Activated effector memory CD4-positive, alpha-beta T cell treated with anti-CD3 and anti-CD28 coated beads, Interleukin-2, amount 50 U/mL, for 16 hours (primary cell): ENCODE results near the gene ELAC1.
"Not testable (repeated sequence)": the region's sequence is repeated elsewhere in the genome, so short reads cannot be mapped to it uniquely, and the experiment has no call there.

Source experiments
- DNase-seq: peaks from one replicate; pipeline ENCODE4 v3.0.0-alpha.2; 2020

Gene ELAC1

GRCh38 chr18:50967714-50968661, at the start of gene ELAC1:
Gene ELAC1 (plus strand): TSS chr18:50968040. CDS start chr18:50974405, 6,365 bp downstream.
- peak; percentile 85 for DNase-seq

DNA sequence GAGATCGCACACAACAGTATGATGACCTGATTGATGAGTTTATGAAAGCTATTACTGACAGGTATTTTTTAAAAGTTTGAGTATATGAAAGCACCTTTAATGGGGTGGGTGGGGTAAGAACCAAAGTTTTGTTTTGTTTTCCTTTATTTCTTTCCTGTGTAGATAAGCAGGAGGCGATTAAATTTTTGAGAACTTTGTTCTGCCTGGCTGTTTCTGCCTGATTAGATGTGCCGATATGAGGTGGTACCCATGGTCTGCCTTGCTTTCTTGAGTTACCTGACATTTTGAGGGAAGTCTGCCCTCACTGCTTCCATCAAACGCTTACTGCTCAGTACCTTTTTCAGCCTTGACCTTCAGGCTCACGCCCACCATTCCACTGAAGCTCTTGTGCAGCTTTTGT, 49.7 kb upstream of the ELAC1 start:
- DNase-seq = no peak

GRCh38 chr18:50924372-50924771, 43.5 kb upstream of the ELAC1 start:
- DNase-seq = no peak

DNA sequence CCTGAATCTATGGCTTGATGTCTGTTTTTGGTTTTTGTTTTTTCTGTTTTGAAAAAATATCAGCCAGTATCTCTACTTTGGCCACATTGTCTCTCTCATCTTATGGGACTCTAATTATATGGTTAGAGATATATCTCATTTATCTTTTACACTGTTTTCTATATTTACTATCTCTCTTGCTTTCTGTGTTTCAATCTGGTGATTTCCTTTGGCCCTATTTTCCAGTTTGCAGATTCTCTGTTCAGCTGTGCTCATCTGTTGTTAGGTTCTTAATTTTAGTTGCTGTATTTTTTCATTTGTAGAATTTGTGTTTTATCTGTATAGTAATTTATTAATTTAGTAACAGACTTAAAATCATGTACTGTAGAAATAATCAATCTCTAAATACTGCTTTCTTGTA, 41.3 kb upstream of the ELAC1 start:
- DNase-seq = no peak

DNA sequence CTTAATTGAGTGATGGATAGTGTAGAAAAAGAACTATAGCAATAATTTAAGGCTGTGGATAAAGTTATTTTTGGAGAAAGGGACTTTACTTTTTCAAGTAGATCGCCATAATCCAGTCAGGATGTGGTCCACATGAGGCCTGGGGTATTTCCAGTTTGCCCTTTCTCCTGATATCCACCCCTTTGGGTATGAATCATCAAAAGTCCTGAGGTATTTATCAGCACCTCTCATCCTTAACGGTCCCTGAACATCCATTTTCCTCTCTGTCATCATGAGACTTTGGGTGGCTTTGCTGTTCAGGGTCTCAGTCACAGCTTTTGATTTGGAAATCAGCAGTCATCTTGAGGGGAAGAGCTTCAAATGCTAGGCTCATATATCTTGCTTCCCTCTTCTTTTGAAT, 39.3 kb upstream of the ELAC1 start:
- no peak for DNase-seq

DNA sequence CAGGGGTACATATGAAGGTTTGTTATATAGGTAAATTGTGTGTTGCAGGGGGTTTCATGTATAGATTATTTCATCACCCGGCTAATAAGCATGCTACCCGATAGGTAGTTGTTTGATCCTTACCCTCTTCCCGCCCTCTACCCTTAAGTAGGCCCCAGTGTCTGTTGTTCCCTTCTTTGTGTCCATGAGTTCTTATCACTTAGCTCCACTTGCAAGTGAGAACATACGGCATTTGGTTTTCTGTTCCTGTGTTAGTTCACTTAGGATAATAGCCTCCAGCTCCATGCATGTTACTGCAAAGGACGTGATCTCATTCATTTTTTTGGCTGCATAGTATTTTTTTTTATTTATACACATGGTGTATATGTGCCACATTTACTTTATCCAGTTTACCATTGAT, 34.2 kb upstream of the ELAC1 start:
- DNase-seq = no peak

DNA sequence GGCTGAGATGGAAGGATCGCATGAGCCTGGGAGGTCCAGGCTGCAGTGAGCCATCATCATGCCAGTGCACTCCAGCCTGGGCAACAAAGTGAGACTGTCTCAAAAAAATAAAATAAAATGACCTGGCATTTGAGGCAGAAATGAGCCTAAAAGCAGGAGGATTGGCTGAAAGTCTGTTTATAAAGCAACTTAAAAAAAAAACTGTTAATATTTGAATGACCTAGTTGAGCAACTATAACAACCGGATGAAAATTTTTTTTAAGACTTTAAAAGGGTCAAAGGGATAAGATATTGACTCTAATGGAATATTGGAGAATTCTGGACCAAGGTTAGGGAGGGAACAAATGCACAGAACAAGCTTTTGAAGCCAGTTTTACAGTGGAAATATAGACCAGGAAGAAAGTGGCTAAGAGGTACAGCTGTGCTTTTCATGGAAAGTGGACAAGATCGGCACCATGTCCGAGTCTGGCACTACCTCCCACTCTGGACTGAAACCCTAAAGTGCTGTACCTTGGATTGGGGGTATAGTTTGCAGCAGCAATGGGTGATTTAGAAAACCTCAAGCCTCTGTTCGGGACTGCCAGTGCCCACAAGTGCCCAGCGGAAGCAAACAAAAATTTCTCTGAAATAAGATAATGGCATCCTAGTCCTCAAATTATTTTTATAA, 33.2 kb upstream of the ELAC1 start:
- no peak for DNase-seq

DNA sequence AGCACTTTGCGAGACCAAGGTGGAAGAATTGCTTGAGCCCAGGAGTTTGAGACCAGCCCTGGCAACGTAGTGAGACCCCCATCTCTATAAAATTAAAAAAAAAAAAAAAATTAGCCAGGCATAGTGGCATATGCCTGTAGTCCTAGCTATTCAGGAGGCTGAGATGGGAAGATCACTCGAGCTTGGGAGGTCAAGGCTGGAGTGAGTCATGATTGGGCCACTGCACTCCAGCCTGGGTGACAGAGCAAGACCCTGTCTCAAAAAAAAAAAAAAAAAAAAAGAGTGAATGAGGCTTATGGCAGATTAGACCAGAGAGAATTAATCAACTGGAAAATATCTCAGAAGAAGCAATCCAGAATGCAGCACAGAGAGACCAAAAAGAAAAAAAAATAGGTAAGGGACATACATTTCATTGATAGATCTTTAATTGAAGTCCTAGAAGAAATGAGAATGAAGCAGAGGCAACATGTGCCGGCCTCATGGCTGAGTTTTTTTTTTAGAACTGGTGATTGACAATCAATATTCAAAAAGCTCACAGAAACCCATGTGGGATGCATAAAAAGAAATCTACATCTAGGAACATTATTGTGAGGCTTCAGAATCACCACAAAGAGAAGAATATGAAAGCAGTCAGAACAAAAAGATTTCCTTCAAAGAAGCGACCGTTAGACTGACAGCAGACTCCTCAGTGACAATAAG, 32.2 kb upstream of the ELAC1 start:
- no peak for DNase-seq

GRCh38 chr18:50937183-50937582, 30.7 kb upstream of the ELAC1 start:
- DNase-seq = no peak

- no peak for DNase-seq
Measured at GRCh38 chr18:50938912-50939311, 28.9 kb upstream of the ELAC1 start.

GRCh38 chr18:50944245-50944932, 23.5 kb upstream of the ELAC1 start:
- no peak for DNase-seq

DNA sequence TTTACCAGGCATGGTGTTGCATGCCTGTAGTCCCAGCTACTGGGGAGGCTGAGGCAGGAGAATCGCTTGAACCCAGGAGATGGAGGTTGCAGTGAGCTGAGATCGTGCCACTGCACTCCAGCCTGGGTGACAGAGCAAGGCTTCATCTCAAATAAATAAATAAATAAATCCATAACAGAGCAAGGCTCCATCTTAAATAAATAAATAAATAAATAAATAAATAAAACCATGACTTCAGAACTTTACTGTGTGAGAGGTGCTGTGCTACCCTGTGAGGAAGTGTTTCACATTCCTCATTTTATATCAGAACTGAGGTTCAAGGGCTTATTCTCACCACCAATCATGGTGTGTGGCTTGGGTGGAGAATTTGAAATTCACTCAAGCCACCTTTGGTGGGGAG, 21.9 kb upstream of the ELAC1 start:
- DNase-seq = not testable (repeated sequence)

DNA sequence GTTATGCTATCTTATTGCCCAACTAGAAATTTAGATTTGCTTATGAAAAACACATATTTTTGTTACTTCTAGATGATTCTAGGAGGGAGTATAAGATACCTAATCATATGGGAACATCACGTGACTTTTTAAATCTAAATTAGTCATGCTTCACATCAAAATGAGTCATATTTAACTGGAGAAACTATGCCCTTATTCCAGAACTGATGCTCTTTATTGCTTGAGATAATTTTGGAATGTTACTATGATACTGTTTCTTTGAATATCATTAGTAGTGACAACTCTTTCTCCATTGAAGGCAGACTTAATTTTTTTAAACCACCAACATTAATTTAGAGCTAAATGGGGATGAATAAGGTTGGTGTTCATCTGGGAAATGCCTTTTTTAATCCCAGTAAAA, 19.9 kb upstream of the ELAC1 start:
- no peak for DNase-seq

- DNase-seq = no peak
Measured at GRCh38 chr18:50949185-50949584, 18.7 kb upstream of the ELAC1 start.

GRCh38 chr18:50950626-50951025, 17.2 kb upstream of the ELAC1 start:
- DNase-seq = no peak

- DNase-seq = no peak
Measured at GRCh38 chr18:50953822-50954221, 14.0 kb upstream of the ELAC1 start.

DNA sequence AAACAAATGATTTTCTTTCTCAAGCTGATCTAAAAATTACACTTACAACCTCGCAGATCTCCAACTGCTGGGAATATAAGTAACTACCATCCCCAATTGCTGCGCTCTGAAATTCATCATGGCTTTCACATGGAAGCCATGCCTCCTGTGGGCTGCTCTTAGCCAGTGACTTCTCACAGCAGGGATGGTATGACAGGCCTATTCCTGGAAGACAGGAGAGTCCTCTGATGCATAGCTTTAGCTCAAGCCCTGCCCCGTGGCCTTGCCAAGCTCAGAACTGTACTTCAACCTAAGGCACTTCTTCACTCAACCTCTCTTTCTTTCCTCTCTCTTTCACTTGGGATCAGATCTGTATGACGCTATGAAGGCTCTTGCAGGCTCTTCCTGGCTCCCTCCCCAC, 12.6 kb upstream of the ELAC1 start:
- DNase-seq = no peak

DNA sequence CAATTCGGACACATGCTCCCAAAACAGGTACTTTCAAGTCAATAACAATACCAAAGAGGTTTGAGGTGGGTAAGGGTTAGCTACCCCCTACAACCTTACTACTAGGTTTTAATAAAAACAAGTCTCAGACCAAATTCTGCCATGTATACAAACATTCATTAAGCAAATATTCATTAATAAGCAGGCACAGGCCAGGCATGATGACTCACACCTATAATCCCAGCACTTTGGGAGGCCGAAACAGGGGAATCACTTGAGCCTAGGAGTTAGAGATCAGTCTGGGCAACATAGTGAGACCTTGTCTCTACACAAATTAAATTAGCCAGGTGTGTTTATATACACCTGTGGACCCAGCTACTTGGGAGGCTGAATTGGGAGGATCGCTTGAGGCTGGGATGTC, 11.7 kb upstream of the ELAC1 start:
- DNase-seq = no peak

- DNase-seq = no peak
Measured at GRCh38 chr18:50961974-50962373, 5.9 kb upstream of the ELAC1 start.

GRCh38 chr18:50969448-50969847, 1.6 kb downstream of the ELAC1 start:
- no peak for DNase-seq

DNA sequence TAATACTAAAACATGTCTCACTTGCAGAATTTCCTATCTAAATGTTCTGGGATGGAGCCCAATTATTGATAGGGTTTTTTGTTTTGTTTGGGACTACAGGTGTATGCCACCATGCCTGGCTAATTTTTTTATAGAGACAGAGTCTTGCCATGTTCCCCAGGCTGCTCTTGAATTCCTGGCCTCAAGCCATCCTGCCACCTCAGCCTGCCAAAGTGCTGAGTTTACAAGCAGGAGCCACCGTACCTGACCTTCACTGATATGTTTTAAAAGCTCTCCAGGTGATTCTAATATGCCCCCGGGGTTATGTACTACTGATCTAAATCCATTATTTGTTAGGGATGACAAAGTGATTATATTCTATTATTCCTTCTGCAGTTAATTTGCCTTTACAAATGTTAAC, 2.2 kb downstream of the ELAC1 start:
- DNase-seq = no peak

DNA sequence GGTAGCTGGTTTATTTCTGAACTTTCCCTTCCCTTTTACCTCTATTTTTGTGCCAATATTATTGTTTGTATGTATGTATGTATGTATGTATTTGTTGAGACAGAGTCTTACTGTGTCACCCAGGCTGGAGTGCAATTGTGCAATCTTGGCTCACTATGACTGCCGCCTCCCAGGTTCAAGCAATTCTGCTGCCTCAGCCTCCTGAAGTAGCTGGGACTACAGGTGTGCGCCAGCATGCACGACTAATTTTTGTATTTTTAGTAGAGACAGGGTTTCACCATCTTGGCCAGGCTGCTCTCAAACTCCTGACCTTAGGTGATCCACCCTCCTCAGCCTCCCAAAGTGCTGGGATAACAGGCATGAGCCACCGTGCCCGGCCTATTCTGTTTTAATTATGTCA, 4.6 kb downstream of the ELAC1 start:
- DNase-seq = not testable (repeated sequence)
